Neutrophil (primary cell): ENCODE measurements around the gene PPP1R14B.
A peak's percentile ranks its signal among the peaks of the same experiment; 100 is the strongest.

ENCODE experiments used
- H3K27ac ChIP-seq: fragments of 200-600 bp; sonication (generic); 2 replicates; pipeline ENCODE4 v1.5.1; 2016; ENCODE audit warnings: mild to moderate bottlenecking, moderate library complexity
- H3K27me3 ChIP-seq: fragments of 200-600 bp; sonication (generic); 2 replicates; pipeline ENCODE4 v1.6.0; 2016; ENCODE audit warnings: mild to moderate bottlenecking
- H3K36me3 ChIP-seq: fragments of 200-600 bp; sonication (generic); 2 replicates; pipeline ENCODE4 v1.5.1; 2017
- H3K4me1 ChIP-seq, 2 experiments: fragments of 200-600 bp in 1 of 2; sonication (generic) in 1 of 2; 1 replicate in 1 of 2; 2 replicates in 1 of 2; pipeline versions ENCODE4 v1.5.1 to v1.6.1; 2013 to 2016; ENCODE audit warnings: low read depth in 1 of 2, low read length in 1 of 2, mild to moderate bottlenecking in 1 of 2, moderate library complexity in 1 of 2; ENCODE audit not compliant: control insufficient read depth in 1 of 2, insufficient read depth in 1 of 2
- H3K4me3 ChIP-seq, 2 experiments: fragments of 200-600 bp in 1 of 2; sonication (generic) in 1 of 2; 1 replicate in 1 of 2; 2 replicates in 1 of 2; pipeline ENCODE4 v1.5.1; 2013 to 2016; ENCODE audit warnings: low read depth in 1 of 2, low read length in 1 of 2, mild to moderate bottlenecking in 1 of 2, moderate library complexity in 1 of 2
- H3K9me3 ChIP-seq: fragments of 200-600 bp; sonication (generic); 2 replicates; pipeline ENCODE4 v1.5.1; 2016
- TF ChIP-seq, protein P1 (sequence below): fragments of 200-600 bp; sonication (generic); IDR thresholded peaks from 2 replicates; pipeline ENCODE4 v1.5.1; 2016; ENCODE audit warnings: antibody characterized with exemption

PPP1R14B gene

DNA sequence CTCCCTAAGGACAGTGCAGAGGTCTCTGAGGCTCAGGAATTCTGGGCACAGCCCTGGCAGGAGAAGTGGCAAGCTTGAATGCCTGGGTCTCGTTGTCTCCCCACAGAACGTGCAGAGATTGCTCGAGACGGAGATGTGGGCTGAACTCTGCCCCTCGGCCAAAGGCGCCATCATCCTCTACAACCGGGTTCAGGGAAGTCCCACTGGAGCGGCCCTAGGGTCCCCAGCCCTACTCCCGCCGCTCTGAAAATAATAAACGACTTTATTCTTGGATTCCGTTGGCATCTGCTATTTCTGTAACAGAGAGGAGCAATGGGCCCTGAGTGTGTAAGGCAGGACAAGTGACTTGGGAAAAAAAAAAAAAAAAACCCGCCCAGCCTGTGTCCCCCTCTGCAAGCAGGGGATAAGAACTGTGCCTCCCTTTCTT is 17.0 kb downstream of the PPP1R14B start:
- no peaks in the 10 kb centered on the region for H3K9me3 ChIP-seq
- H3K36me3 ChIP-seq: peaks cover under 1% of the 10 kb centered on the region
- peak overlapping the region; percentile 77 to 96 for H3K4me3 ChIP-seq
- TF ChIP-seq, protein P1, sequence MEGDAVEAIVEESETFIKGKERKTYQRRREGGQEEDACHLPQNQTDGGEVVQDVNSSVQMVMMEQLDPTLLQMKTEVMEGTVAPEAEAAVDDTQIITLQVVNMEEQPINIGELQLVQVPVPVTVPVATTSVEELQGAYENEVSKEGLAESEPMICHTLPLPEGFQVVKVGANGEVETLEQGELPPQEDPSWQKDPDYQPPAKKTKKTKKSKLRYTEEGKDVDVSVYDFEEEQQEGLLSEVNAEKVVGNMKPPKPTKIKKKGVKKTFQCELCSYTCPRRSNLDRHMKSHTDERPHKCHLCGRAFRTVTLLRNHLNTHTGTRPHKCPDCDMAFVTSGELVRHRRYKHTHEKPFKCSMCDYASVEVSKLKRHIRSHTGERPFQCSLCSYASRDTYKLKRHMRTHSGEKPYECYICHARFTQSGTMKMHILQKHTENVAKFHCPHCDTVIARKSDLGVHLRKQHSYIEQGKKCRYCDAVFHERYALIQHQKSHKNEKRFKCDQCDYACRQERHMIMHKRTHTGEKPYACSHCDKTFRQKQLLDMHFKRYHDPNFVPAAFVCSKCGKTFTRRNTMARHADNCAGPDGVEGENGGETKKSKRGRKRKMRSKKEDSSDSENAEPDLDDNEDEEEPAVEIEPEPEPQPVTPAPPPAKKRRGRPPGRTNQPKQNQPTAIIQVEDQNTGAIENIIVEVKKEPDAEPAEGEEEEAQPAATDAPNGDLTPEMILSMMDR: no peak
- H3K4me1 ChIP-seq: peaks cover 61 to 68% of the 10 kb centered on the region in 2 experiments
- peaks cover 14% of the 10 kb centered on the region for H3K27me3 ChIP-seq
- peak overlapping the region; percentile 97 for H3K27ac ChIP-seq

DNA sequence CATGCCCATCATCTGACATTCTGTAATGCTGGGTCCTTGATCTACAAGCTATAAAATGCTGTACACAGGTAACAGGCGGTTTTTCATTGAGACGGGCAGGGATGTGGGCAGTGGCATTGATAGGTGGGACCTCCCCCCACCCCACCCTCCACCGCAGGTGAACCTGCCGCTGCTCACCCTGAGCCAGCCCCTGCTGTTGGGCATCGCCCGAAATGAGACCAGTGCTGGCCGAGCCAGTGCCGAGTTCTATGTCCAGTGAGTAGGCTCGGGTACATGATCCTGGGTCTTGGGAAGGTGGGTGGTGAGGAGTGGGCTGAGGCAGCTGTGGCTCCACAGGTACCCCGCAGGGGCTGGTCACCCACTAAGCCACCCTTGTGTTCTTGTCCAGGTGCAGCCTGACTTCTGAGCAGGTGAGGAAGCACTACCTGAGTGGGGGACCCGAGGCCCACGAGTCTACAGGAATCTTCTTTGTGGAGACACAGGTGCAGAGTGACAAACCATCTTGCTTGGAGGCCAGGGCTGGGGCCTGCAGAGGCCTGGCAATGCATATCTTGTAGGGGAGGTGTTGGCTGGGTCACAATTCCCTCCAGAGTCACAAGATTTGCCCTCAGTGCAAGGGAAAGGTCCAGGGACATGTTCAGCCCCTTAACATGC is 17.5 kb downstream of the PPP1R14B start:
- H3K27ac ChIP-seq: peak overlapping the region; percentile 97
- H3K4me1 ChIP-seq: peaks cover 63 to 67% of the 10 kb centered on the region in 2 experiments
- peak overlapping the region in 1 of 2 experiments; percentile 96 for H3K4me3 ChIP-seq
- TF ChIP-seq, protein P1: no peak
- H3K36me3 ChIP-seq: peaks cover 6% of the 10 kb centered on the region
- H3K27me3 ChIP-seq: peaks cover 11% of the 10 kb centered on the region
- H3K9me3 ChIP-seq: no peaks in the 10 kb centered on the region

DNA sequence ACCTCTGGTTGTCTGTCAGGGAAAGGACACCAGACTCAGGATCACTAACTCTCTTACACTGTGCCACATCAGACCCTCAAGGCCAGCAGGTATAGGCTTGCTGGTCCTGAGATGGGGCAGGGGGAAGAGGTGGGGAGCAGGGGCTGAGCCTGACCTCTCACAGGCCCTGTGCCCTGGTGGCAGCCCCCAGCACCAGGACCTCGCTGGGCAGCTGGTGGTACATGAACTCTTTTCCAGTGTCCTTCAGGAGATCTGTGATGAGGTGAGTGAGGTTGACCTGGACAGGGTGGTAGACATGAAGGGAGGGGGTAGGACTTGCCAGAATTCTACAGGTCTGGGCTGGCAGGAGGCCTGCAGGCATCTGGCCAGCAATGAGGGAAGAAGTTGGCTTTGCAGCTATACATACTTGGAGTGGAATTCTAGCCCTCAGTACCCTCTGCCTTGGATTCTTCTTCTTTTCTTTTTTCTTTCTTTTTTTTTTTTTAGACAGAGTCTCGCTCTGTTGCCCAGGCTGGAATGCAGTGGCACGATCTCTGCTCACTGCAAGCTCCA is 19.3 kb downstream of the PPP1R14B start:
- Histone ChIP-seq H3K4me3 (peak overlapping the region; percentile 75 to 84), H3K9me3 (no peaks in the 10 kb centered on the region), H3K4me1 (peaks cover 56 to 59% of the 10 kb centered on the region in 2 experiments), H3K36me3 (peaks cover 23% of the 10 kb centered on the region), H3K27me3 (no peaks in the 10 kb centered on the region), H3K27ac (peak overlapping the region; percentile 85)
- TF ChIP-seq, protein P1: no peak

DNA sequence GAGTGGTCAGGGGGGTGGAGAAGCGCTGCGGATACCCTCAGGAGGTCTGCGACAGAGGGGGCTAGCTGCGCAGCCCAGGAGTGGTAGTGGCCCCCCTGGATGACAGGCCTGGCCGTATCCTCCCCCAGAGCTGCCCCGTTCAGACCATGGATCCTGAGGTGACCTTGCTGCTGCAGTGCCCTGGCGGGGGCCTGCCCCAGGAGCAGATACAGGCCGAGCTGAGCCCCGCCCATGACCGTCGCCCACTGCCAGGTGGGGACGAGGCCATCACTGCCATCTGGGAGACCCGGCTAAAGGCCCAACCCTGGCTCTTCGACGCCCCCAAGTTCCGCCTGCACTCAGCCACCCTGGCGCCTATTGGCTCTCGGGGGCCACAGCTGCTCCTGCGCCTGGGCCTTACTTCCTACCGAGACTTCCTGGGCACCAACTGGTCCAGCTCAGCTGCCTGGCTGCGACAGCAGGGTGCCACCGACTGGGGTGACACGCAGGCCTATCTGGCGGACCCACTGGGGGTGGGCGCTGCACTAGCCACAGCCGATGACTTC is 20.2 kb downstream of the PPP1R14B start:
- TF ChIP-seq, protein P1: no peak
- H3K27me3 ChIP-seq: no peaks in the 10 kb centered on the region
- H3K4me1 ChIP-seq: peaks cover 47 to 50% of the 10 kb centered on the region in 2 experiments
- peaks cover 31% of the 10 kb centered on the region for H3K36me3 ChIP-seq
- peak overlapping the region; percentile 85 for H3K27ac ChIP-seq
- peak overlapping the region; percentile 75 to 84 for H3K4me3 ChIP-seq
- no peaks in the 10 kb centered on the region for H3K9me3 ChIP-seq

DNA sequence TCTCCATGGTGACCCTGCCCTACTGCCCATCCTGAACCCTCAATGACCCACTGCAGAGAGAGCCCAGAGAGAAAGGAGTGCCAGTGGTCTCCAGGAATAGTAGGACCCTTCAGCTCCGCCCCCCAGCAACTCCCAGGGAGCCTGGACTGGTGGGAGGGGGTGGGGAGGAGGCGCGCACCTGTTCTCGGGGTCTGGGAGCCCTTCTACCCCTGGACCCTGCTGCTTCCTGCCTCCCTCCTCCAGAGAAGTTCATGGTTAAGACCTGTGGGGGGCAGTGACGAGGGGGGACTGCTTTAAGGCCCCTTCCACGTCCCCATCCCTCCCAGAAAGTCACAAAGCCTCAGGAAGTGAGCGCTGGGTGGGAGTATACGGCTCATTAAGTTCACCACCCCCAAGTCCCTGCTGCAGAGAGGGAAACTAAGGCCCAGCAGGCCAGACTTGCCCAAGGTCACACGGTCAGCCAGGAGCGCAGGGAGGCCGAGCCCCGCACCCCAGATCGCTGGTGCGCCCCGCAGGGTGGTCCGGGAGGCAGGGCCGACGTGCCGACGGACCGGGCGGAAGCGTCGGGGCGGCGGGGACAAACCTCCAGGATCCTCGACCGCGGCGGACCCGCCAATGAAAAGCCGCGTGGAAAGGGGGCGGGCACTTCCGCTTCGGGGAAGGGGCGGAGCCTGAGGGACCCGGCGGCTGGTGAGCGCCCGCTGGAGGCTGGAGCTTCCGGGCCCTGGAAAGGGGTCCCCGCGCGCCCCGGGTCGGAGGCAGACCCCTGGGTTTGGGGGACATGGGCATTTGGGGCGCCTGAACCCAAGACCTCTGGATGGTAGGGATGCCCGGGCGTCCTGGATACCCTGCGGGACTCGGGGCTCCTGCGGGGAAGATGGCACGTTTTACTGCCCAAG is 20.9 kb downstream of the PPP1R14B start, which contains the start of the genes NUDT22 and TRPT1:
NUDT22 (plus strand) TSS at position 667 of the 899 bp plus-strand sequence. CDS start 379 bp downstream, outside the sequence.
TRPT1 (minus strand) TSS at position 579 of the 899 bp plus-strand sequence; CDS start at position 253, 326 bp downstream.
- Histone ChIP-seq H3K27me3 (no peaks in the 10 kb centered on the region), H3K9me3 (no peaks in the 10 kb centered on the region), H3K4me1 (peaks cover 40 to 43% of the 10 kb centered on the region in 2 experiments), H3K4me3 (peak within 1 kb of the TSS; percentile 75 to 84), H3K36me3 (peaks cover 38% of the 10 kb centered on the region), H3K27ac (peak within 1 kb of the TSS; percentile 85)
- TF ChIP-seq, protein P1: no peak
